ENCODE measurements around the gene KRTAP12-4. TPM values are rescaled to one million over a fixed set of nuclear protein-coding genes. Genes with fewer than 3 reads are reported as not detected.

Gene KRTAP12-4
- total RNA-seq (2022) (not detected in 2 replicates), Bru-seq, nascent RNA (not detected), BruChase-seq, experiment 1, labeled RNA remaining after a 6-hour chase (not detected), BruChase-seq, experiment 2, labeled RNA remaining after a 2-hour chase (not detected)
- long read RNA-seq, result 0 reads

- CTCF ChIA-PET, result interaction anchor here (0.5 kb wide), 1 partner anchor 31 kb away, joined by 4 read pairs; no protein-coding TSS in a partner anchor
- DNase-seq (ENCODE audit: unreplicated experiment), result no peak
- POLR2A ChIA-PET, result no interaction called here
- H3K36me3 Mint-ChIP-seq (ENCODE audit: insufficient read depth, unreplicated experiment), result no peaks in the 10 kb centered on the region
- no peak within 1 kb of the TSS for H3K4me3 Mint-ChIP-seq (ENCODE audit: unreplicated experiment)
- no peaks in the 10 kb centered on the region for H3K4me1 Mint-ChIP-seq (ENCODE audit: insufficient read depth, unreplicated experiment)
- TF ChIP-seq CTCF (IDR thresholded peaks at IDR 0.05; ENCODE audit: unreplicated experiment), result no peak
- intact Hi-C loops (cut with micrococcal nuclease), result no loop called here
- no TSS peak for BruUV-seq (replicated peaks)
- H3K9me3 Mint-ChIP-seq (ENCODE audit: unreplicated experiment), result no peaks in the 10 kb centered on the region
- H3K27ac Mint-ChIP-seq (ENCODE audit: low read depth, unreplicated experiment), result no peak within 1 kb of the TSS
- peaks cover 53% of the 10 kb centered on the region for H3K27me3 Mint-ChIP-seq (ENCODE audit: insufficient read depth, unreplicated experiment)
These were observed at the start of gene KRTAP12-4 for GRCh38 chr21:44654576-44655175. KRTAP12-4 (minus strand) TSS chr21:44654659; CDS start chr21:44654614, 45 bp downstream.

GRCh38 chr21:44703731-44704635, 49.5 kb upstream of the KRTAP12-4 start:
- no peaks in the 10 kb centered on the region for H3K36me3 Mint-ChIP-seq (ENCODE audit: insufficient read depth, unreplicated experiment)
- H3K9me3 Mint-ChIP-seq (ENCODE audit: unreplicated experiment), result no peaks in the 10 kb centered on the region
- H3K27ac Mint-ChIP-seq (ENCODE audit: low read depth, unreplicated experiment), result no peak overlapping the region
- no peaks in the 10 kb centered on the region for H3K4me1 Mint-ChIP-seq (ENCODE audit: insufficient read depth, unreplicated experiment)
- CTCF ChIA-PET, result no interaction called here
- intact Hi-C loops (cut with micrococcal nuclease), result no loop called here
- BruUV-seq (replicated peaks), result no TSS peak
- no peak for DNase-seq (ENCODE audit: unreplicated experiment)
- POLR2A ChIA-PET, result no interaction called here
- TF ChIP-seq CTCF (IDR thresholded peaks at IDR 0.05; ENCODE audit: unreplicated experiment), result no peak
- peaks cover 48% of the 10 kb centered on the region for H3K27me3 Mint-ChIP-seq (ENCODE audit: insufficient read depth, unreplicated experiment)
- H3K4me3 Mint-ChIP-seq (ENCODE audit: unreplicated experiment), result no peak overlapping the region

- no peak for TF ChIP-seq CTCF (IDR thresholded peaks at IDR 0.05; ENCODE audit: unreplicated experiment)
- no peaks in the 10 kb centered on the region for H3K4me1 Mint-ChIP-seq (ENCODE audit: insufficient read depth, unreplicated experiment)
- no peak overlapping the region for H3K4me3 Mint-ChIP-seq (ENCODE audit: unreplicated experiment)
- ChIA-PET CTCF (interaction anchor here (0.6 kb wide), 1 partner anchor 89 kb away, joined by 3 read pairs; no protein-coding TSS in a partner anchor), POLR2A (no interaction called here)
- H3K36me3 Mint-ChIP-seq (ENCODE audit: insufficient read depth, unreplicated experiment), result no peaks in the 10 kb centered on the region
- no peak for DNase-seq (ENCODE audit: unreplicated experiment)
- no peak overlapping the region for H3K27ac Mint-ChIP-seq (ENCODE audit: low read depth, unreplicated experiment)
- peaks cover 48% of the 10 kb centered on the region for H3K27me3 Mint-ChIP-seq (ENCODE audit: insufficient read depth, unreplicated experiment)
- H3K9me3 Mint-ChIP-seq (ENCODE audit: unreplicated experiment), result no peaks in the 10 kb centered on the region
- intact Hi-C loops (cut with micrococcal nuclease), result no loop called here
- no TSS peak for BruUV-seq (replicated peaks)
These were observed 48.7 kb upstream of the KRTAP12-4 start for GRCh38 chr21:44702973-44703730.

Measured in MCF 10A (cell line).